ENCODE data around the gene LGALS3BP.
A peak's percentile ranks its signal among the peaks of the same experiment; 100 is the strongest.
"Not testable (repeated sequence)": the region's sequence is repeated elsewhere in the genome, so short reads cannot be mapped to it uniquely, and the experiment has no call there.

LGALS3BP gene

DNA sequence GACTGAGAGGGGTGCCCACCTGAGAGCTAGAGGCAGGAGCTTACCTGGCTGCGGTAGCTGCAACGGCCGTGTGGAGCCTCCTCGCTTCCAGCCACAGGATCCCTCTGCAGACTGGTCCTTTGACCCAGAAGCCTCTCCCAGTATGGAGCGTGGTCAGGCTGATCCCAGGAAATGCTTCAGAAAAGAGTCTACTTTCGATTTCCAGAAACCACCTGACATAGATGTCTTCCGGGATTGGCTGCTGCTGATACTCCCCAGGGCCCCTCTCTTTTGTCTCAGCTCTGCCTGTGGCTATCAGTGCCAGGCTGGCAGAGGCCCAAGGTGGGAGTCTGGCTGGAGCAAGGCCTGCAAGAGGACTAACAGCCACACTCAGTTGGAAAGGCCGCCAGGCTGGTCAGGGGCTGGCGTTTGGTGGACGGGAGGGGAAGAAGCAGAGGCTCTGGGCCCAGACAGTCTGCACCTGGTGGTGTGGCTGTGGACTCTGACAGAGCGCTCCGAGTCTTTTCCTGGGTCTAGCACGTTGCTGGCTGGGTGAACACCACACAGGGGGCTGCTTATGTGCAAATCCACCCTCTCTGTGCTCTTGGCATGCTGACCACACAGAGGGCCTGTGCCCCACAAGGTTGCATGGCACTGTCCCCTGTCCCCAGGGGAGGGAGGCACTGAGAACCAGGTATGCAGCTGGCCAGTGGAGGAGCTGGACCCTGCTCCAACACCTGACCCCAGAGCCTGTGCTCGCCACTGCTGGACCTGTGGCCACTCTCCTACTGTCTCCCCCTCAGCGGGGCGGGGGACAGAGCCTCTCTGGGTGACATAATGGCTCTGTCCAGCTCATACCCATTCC is at the start of gene LGALS3BP:
TSS of gene LGALS3BP (minus strand) at position 144 of the 844 bp plus-strand sequence. CDS start 2,732 bp downstream, outside the sequence.
- in situ Hi-C loops (cut with HindIII; ENCODE audit: low pct_ligation_motif_present, low pct_unique_long_range_greater_than_20kb, low sequenced_read_pairs): no loop called here
- peak; percentile 90 for DNase-seq

DNA sequence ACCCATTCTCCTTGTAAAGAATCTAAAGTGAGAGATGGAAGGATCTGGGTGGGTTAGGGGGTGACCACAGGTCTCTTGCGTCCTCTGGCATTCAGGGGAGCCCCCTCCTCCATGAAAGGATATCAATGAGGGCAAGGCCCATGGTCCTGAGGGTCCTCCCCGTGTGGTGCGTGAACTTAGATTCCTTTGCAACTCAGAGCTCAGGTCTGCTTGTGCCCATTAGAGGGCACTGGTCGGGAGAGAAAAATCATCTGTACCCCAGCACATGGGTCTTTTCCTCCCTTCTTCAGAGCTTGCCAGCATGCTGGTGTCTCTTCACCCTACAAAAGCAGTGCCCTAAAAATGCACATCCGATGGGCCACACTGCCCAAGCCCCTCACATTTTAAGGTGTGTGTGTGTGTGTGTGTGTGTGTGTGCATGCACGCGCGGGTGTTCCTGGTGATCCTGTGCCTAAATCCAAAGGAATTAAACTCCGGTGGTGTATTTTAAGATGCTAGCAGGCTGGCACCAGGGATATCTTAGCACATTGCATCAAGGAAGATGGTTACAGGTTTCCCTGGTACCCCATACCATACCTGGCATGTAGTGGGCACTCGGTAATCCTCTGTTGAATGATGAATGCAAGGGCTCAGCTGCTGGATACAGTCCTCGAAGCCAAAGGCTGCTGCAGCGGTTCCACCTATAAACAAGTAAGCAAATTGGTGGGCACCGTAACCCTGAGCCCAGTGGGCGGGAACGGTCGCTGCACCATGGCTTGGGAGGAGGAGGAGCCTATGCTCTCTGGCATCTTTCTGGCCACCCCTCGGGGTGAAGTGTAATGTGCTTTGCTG is 49.0 kb upstream of the LGALS3BP start:
- in situ Hi-C loops (cut with HindIII; ENCODE audit: low pct_ligation_motif_present, low pct_unique_long_range_greater_than_20kb, low sequenced_read_pairs): no loop called here
- DNase-seq: peak; percentile 21

DNA sequence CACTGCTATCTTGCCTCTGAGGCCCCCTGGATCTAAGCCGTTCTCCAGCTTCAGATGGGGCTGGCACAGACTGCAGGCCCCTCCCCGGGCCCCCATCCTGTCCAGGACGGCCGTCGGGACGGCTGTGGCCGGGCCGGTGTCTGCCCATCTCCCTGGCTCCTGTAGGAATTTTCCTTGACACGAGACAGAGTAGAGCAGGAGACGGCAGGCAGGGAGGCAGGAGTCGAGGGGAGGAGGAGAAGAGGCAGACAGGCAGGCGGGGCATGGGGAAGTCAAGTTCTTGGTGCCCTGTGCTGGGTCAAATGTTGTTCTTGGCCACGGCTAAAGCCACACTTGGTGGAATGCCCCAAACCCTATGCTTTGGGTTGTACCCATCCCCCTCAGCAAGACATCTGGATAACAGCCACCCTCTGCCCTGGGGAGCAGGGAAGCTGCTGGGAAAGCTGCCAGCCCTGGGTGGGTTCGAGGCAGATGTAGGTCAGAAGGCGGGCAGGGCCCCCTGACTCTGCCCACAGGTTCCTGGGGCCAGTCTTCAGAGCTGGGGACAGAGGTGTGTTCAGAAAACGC is 48.3 kb upstream of the LGALS3BP start:
- in situ Hi-C loops (cut with HindIII; ENCODE audit: low pct_ligation_motif_present, low pct_unique_long_range_greater_than_20kb, low sequenced_read_pairs): no loop called here
- DNase-seq: no peak

DNA sequence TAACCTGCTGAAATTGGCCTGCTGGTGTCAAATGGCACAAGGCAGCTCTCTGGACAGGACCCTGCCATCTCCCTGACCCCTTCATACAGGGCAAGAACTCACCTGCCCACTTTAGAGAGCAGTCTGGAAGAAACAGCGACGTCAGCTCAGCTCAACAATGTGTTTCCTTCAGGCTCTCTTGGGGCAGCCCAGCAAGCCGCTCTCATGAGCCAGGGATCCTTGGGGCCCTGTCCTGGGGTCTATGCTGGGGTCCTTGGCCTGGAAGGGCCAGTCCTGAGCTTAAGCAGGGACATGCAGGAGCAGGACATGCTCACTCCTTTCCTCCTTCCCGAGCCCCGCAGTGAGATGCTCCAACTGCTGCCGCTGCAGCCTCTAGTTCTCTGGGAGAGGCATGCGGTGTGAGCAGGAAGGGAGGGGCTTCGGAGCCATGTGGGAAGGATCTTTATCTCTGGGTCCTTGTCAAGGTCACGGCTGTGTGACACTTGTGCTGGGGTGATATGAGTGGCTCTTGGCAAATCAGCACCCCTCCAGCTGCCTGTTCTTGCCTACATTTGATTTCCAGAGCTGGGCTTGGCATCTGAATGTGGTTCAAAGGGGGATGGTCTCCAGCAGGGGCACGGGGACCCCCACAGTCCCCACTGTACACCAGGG is 47.7 kb upstream of the LGALS3BP start:
- DNase-seq: no peak
- in situ Hi-C loops (cut with HindIII; ENCODE audit: low pct_ligation_motif_present, low pct_unique_long_range_greater_than_20kb, low sequenced_read_pairs): no loop called here

GRCh38 chr17:79026376-79027273 is 46.9 kb upstream of the LGALS3BP start:
- peak; percentile 53 for DNase-seq
- in situ Hi-C loops (cut with HindIII; ENCODE audit: low pct_ligation_motif_present, low pct_unique_long_range_greater_than_20kb, low sequenced_read_pairs): no loop called here

DNA sequence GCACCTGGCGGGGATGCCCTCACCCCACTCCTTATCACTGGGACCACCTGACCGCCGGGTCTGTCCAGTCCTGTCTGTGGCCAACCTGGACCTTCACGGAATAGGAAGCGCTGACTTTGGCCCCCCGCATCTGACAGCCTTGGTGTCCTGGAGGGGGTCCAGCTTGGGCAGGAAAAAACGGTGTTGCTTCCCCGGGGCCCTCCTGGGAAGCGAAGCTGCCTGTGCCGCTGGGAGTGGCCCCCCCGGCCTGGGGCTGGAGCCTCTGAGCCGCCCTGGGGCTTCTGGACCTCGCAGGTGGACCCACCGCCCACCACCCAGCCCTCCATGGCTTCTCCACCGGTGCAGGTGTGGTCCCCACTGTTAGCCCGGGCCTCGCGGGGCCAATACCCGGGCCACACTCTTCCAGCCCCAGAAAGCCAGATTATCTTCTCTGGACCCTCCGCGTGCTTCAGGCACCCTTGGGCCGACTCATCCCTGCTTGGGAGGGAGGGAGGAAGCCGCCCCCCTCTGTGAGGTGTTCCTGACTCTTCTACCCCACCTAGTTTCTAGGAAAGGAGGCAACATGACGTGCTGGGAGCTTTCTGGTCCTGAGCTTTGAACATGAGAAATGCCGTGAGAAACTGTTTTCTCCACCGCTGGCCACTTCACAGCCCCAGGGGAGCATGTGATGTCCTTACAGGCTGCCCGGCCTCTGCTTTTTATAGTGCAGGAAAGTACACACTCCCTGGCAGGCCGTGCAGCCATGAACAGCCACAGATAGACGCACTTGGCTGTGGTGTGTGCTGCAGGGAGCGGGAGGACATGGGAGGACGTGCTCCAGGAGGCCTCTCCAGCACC is 45.4 kb upstream of the LGALS3BP start:
- in situ Hi-C loops (cut with HindIII; ENCODE audit: low pct_ligation_motif_present, low pct_unique_long_range_greater_than_20kb, low sequenced_read_pairs): no loop called here
- no peak for DNase-seq

DNA sequence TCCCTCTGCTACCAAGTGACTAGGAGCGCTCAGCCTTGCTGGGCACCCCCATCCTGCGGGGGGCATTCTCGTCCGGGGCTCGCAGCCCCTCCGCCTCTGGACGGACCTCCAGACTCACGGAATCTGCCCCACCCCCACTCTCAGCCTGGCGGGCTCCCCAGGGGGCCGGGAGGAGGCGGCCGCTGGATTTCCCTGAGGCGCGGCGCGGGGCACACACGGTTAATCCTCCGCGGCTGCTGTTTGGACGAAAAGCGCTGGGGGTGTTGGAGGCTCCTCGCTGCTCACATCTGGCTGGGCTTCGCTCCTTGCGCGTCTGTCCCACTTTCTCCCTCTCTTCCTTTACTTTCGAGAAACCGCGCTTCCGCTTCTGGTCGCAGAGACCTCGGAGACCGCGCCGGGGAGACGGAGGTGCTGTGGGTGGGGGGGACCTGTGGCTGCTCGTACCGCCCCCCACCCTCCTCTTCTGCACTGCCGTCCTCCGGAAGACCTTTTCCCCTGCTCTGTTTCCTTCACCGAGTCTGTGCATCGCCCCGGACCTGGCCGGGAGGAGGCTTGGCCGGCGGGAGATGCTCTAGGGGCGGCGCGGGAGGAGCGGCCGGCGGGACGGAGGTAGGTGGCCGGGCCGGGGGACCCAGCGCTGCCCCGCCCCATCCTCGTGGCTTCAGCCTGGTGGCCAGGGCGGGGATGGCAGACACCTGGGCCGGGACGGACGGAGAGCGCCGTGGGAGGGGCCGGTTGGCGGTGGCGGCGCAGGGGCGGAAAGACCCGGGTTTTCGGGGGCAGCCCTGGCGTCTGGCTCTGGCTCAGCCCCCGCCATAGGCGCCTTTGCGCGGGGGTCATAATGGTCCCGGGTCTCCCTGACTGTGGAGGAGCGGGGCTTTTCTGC is 44.4 kb upstream of the LGALS3BP start, which contains the start of gene C1QTNF1:
TSS of gene C1QTNF1 (plus strand) at position 284 of the 886 bp plus-strand sequence. CDS start 19,800 bp downstream, outside the sequence.
- in situ Hi-C loops (cut with HindIII; ENCODE audit: low pct_ligation_motif_present, low pct_unique_long_range_greater_than_20kb, low sequenced_read_pairs): no loop called here
- peak; percentile 34 for DNase-seq

GRCh38 chr17:79023180-79023705 is 43.5 kb upstream of the LGALS3BP start:
- DNase-seq: no peak
- in situ Hi-C loops (cut with HindIII; ENCODE audit: low pct_ligation_motif_present, low pct_unique_long_range_greater_than_20kb, low sequenced_read_pairs): no loop called here

- DNase-seq: no peak
Observed at GRCh38 chr17:79022507-79022991, 42.8 kb upstream of the LGALS3BP start.

DNA sequence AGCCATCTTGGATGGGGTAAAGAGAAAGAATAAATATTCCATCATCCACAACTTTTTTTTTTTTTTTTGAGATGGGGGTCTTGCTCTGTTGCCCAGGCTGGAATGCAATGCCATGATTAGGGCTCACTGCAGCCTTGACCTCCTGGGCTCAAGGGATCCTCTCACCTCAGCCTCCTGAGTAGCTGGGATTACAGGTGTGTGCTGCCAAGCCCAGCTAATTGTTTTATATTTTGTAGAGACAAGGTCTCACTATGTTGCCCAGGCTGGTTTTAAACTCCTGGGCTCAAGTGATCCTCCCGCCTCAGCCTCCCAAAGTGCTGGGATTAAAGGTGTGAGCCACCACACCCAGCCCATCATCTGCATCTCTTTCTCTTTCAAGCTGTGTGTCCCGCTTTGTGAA is 42.2 kb upstream of the LGALS3BP start:
- DNase-seq; in situ Hi-C loops (cut with HindIII; ENCODE audit: low pct_ligation_motif_present, low pct_unique_long_range_greater_than_20kb, low sequenced_read_pairs): not testable (repeated sequence)

More at GRCh38 chr17:79022507-79022991, 42.8 kb upstream of the LGALS3BP start:
- in situ Hi-C loops (cut with HindIII; ENCODE audit: low pct_ligation_motif_present, low pct_unique_long_range_greater_than_20kb, low sequenced_read_pairs): no loop called here

GRCh38 chr17:79020631-79021301 is 41.0 kb upstream of the LGALS3BP start:
- DNase-seq: no peak
- in situ Hi-C loops (cut with HindIII; ENCODE audit: low pct_ligation_motif_present, low pct_unique_long_range_greater_than_20kb, low sequenced_read_pairs): no loop called here

- peak; percentile 73 for DNase-seq
Observed at GRCh38 chr17:79019632-79020584, 40.2 kb upstream of the LGALS3BP start.

GRCh38 chr17:79019261-79019631 is 39.5 kb upstream of the LGALS3BP start:
- DNase-seq: no peak
- in situ Hi-C loops (cut with HindIII; ENCODE audit: low pct_ligation_motif_present, low pct_unique_long_range_greater_than_20kb, low sequenced_read_pairs): no loop called here

More at GRCh38 chr17:79019632-79020584, 40.2 kb upstream of the LGALS3BP start:
- in situ Hi-C loops (cut with HindIII; ENCODE audit: low pct_ligation_motif_present, low pct_unique_long_range_greater_than_20kb, low sequenced_read_pairs): no loop called here

DNA sequence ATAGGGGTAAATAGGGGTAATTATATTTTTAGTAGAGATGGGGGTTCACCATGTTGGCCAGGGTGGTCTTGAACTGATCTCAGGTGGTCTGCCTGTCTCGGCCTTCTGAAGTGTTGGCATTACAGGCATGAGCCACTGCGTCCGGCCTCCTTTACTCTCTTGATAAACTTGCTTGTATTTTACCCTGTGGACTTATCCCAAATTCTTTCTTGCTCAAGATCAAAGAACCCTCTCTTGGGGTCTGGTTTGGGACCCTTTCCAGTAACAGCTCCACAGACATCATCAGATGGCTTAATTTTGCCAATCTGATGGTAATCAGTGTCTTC is 38.6 kb upstream of the LGALS3BP start:
- no peak for DNase-seq
- in situ Hi-C loops (cut with HindIII; ENCODE audit: low pct_ligation_motif_present, low pct_unique_long_range_greater_than_20kb, low sequenced_read_pairs): no loop called here

Data from ACHN (cell line).